OCI-LY3 (cell line): ENCODE data around the gene ERICH4.

Experiments used
- CTCF ChIP-seq: fragments of 200-600, 300-600 bp; sonication (generic); IDR thresholded peaks from 2 replicates; pipeline ENCODE4 v1.5.1; 2014; ENCODE audit warnings: antibody characterized with exemption, low read length, low read depth
- EZH2phosphoT487 ChIP-seq: fragments of 200-600 bp; shearing (Covaris generic); IDR thresholded peaks from 2 replicates; pipeline ENCODE4 v1.6.1; 2018; ENCODE audit warnings: antibody characterized with exemption, mixed run types, low read depth

- TF ChIP-seq CTCF (no peak), EZH2phosphoT487 (no peak)
These were observed 30.0 kb upstream of the ERICH4 start for GRCh38 chr19:41412953-41413352.
